Myocyte (in vitro differentiated cells): Measurements from ENCODE around the gene RETREG3. TPM values are rescaled to one million over a fixed set of nuclear protein-coding genes. Genes with fewer than 3 reads are reported as not detected.
A peak's percentile ranks its signal among the peaks of the same experiment; 100 is the strongest.
"Not testable (repeated sequence)": the region's sequence is repeated elsewhere in the genome, so short reads cannot be mapped to it uniquely, and the experiment has no call there.

Source experiments
- DNase-seq: peaks from one replicate; pipeline ENCODE4 v3.0.0-alpha.2; 2012; ENCODE audit warnings: low read depth
- total RNA-seq: library from RNA; depleted of rRNA; stranded (reverse); fragments of >200 nt; gene quantifications from 2 replicates; pipeline ENCODE4 v1.2.3, GENCODE V29; 2014

Gene RETREG3
- total RNA-seq, 1 donor from 2014 or later = 44.5 TPM

- no peak for DNase-seq
These were observed 37.5 kb downstream of the RETREG3 start for GRCh38 chr17:42571435-42572225.

DNA sequence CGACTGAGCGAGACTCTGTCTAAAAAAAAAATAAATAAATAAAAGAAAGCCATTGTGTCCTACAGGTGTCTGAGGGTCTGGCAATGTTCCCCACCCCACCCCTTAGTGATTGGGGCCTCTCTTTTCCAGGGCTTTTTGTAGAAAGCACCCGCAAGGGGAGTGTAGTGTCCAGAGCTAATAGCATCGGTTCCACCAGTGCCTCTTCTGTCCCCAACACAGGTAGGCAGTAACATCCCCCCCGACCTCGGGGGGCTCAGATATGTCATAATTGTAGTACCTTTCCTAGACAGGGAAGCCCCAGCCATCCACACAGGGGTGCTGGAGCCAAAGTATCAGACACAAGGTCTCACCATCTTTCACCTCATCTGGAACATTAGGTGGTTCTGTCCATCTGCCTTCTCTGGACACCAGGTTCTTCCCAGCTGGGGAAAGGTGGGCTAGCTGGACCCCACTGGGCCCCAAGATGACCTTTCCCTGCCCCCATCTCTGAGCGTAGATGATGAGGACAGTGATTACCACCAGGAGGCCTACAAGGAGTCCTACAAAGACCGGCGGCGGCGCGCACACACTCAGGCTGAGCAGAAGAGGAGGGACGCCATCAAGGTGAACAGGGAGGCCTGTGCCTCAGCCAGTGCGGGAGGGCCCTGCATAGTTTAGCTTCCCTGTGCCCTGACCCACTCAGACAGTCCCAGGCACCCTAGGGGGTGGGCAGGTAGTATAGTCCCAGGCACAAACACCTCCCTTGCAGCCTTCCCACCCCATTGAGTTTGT lies 40.6 kb downstream of the RETREG3 start:
- no peak for DNase-seq

- peak; percentile 91 for DNase-seq
These were observed 42.1 kb downstream of the RETREG3 start, which contains the start of gene MLX for GRCh38 chr17:42566883-42567573. Gene MLX, plus strand, starts transcription at chr17:42567100. Its CDS starts 25 bp downstream, at chr17:42567125.

DNA sequence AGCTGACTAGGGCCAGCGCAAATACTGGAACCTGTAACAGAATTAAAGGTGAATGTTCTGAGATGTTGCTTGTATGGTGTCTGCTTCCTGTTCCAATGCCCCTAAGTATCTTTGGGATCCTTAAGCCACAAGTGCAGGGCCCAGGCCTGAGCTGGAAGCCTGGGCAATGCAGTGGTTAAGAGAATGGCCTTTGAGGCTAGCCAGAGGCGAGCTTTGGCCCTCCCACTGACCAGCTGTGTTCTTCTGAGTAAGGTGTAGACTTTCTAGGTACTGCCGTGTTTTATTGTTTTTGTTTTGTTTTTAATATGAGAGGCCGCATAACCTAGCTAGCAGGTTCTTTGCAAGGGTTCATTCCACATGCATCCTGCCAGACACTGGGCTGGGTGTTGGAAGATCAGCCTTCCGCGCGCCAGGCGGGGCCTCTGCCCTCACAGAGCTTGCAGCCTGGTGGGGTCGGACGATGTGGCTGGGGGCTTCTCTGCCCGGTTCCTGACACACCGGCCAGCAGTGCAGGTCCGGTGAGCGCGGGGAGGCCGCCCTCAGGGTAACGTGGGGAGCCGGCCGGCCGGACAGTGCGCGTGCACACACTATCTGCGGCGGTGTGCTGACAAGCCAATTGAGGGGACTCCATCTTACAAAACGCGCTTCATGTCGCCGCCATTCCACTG lies 42.8 kb downstream of the RETREG3 start:
- DNase-seq = peak; percentile 35

DNA sequence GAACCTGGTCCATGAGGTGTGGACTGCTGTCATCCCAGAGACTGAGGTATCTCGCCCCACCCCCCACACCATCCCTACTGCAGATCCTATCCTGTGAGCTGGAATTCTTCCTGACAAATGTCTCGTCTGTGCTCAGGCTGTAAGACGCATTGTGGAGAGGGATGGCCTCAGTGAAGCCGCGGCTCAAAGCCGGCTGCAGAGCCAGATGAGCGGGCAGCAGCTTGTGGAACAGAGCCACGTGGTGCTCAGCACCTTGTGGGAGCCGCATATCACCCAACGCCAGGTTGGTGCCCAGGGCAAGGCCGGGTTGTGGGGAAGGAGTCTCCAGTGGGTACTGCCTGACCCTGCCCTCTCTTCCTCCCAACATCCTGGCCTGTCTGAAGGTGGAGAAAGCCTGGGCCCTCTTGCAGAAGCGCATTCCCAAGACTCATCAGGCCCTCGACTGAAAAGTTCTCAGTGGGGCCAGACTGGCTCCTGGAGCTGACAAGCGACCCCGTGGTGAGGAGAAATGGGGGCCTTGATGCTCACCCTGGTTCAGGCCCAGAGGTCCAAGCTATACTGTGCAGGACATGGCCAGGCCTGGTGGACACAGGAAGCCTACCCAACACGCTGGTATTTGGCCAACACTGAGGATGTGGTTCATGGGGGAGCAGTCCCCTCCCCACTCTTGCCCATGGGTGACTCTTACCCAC lies 43.5 kb downstream of the RETREG3 start:
- DNase-seq = no peak

DNA sequence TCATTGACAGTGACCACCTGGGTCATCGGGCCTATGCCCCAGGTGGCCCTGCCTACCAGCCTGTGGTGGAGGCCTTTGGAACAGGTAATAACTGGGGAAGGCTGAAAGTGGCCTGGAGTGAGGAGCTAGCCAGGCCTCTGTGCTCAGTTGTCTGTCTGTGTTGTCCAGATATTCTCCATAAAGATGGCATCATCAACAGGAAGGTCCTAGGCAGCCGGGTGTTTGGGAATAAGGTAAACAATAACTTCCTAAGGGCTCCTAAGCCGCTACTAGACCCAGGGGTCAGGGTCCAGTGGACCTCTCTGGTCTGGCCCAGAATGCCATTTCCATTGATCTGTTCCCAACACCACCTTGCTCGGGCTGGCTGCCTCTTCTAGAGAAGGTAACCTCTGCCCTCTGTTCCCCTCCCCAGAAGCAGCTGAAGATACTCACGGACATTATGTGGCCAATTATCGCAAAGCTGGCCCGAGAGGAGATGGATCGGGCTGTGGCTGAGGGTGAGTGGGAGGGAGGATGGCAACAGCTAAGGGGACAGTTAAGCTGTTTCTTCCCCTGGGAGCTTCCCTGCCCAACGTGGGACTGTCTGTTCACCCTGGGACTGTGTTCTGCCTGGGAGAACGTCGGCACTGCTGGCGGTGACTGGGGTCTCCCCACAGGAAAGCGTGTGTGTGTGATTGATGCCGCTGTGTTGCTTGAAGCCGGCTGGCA lies 44.2 kb downstream of the RETREG3 start:
- no peak for DNase-seq

DNA sequence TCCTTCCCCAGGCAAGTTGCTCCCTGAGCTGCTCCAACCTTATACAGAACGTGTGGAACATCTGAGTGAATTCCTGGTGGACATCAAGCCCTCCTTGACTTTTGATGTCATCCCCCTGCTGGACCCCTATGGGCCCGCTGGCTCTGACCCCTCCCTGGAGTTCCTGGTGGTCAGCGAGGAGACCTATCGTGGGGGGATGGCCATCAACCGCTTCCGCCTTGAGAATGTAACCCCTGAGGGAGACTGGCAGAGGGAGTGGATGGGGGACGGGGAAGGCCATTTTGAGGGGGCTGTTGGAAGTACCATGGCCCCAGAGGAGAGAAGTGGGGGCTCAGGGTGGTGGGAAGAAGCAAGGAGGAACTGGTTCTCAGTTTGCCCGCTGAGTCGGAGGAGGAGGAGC lies 45.2 kb downstream of the RETREG3 start:
- DNase-seq = no peak

- DNase-seq = peak; percentile 37
These were observed 45.6 kb downstream of the RETREG3 start for GRCh38 chr17:42563543-42563942.

DNA sequence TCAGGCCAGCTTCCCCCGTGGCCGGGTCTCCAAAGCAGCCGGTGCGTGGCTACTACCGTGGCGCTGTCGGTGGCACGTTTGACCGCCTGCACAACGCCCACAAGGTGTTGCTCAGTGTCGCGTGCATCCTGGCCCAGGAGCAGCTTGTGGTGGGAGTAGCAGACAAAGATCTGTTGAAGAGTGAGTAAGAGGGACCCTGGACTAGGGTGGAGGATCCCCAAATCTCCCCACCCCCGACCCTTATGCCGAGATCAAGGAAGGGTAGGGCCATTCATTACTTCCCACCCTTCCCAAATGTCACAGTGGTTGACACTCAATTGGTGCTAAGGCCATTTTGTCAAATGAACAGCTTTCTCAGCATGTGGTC lies 46.0 kb downstream of the RETREG3 start:
- DNase-seq = no peak

DNA sequence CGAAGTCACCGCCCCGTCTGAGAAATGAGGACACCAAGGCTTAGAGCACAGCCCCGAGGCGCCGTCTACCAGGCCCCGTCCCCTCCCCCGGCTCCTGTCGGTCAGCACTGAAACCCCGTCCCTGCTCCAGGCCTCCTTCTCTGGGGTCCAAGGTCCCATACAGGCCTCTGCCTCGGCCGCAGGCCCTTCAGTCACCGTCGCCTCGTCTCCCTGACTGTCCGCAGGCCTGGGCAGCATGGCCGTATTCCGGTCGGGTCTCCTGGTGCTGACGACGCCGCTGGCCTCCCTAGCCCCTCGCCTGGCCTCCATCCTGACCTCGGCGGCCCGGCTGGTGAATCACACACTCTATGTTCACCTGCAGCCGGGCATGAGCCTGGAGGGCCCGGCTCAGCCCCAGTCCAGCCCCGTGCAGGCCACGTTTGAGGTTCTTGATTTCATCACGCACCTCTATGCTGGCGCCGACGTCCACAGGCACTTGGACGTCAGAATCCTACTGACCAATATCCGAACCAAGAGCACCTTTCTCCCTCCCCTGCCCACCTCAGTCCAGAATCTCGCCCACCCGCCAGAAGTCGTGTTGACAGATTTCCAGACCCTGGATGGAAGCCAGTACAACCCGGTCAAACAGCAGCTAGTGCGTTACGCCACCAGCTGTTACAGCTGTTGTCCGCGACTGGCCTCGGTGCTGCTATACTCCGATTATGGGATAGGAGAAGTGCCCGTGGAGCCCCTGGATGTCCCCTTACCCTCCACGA lies 46.6 kb downstream of the RETREG3 start:
- peak; percentile 23 for DNase-seq

GRCh38 chr17:42561897-42562387 lies 47.2 kb downstream of the RETREG3 start, which contains the start of gene COASY:
Gene COASY, plus strand, starts transcription at chr17:42562148. Its CDS starts 475 bp downstream, at chr17:42562623.
- DNase-seq = peak; percentile 99

DNA sequence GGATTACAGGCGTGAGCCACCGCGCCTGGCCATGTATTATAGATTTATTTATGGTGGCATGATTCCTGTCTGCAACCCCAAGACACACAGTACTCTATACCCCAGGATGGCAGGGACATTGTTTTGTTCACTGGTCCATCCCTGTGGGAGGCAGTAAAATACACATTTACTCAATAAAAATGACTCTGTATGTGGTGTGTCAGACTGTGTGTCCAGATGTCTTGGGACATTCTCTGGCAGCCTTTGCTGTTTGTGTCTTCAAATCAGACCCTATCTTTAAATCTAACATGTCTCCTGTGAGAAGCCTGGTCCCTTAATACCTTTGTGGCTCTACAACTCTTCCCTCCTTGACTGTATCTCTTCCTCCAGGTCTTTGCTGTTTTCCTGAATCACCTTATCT lies 48.9 kb downstream of the RETREG3 start:
- DNase-seq = no peak

DNA sequence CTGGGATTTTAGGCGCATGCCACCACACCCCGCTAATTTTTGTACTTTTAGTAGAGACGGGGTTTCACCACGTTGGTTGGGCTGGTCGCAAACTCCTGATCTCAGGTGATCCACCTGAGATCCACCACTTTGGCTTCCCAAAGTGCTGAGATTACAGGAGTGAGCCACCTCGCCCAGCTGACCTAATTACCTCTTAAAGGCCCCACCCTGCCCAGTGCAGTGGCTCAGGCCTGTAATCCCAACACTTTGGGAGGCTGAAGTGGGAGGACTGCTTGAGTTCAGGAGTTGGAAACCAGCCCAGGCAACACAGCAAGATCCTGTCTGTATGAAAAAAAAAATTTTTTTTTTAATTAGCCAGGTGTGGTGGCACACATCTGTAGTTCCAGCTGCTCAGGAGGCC lies 50.1 kb downstream of the RETREG3 start:
- no peak for DNase-seq

- not testable (repeated sequence) for DNase-seq
These were observed 53.1 kb downstream of the RETREG3 start for GRCh38 chr17:42555961-42556617.

DNA sequence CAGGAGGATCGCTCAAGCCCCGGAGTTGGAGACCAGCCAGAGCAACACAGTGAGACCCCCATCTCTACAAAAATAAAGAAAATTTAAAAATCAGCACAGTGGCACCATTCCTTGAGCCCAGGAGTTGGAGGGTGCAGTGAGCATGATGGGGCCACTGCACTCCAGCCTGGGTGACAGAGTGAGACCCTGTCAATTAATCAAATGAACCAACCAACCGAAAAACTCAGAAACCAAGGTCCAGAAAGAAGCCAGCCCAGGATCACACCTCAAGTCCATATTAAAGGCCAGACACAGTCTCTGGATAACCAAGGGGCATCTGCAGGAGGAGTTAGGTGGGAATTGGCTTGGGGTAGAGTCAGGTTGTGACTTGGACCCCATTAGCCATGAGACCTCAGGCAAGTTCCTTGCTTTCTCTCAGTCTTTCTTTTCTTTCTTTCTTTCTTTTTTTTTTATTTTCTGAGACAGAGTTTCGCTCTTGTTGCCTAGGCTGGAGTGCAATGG lies 54.0 kb downstream of the RETREG3 start:
- DNase-seq = no peak

- peak; percentile 83 for DNase-seq
These were observed 54.7 kb downstream of the RETREG3 start for GRCh38 chr17:42554250-42555121.

DNA sequence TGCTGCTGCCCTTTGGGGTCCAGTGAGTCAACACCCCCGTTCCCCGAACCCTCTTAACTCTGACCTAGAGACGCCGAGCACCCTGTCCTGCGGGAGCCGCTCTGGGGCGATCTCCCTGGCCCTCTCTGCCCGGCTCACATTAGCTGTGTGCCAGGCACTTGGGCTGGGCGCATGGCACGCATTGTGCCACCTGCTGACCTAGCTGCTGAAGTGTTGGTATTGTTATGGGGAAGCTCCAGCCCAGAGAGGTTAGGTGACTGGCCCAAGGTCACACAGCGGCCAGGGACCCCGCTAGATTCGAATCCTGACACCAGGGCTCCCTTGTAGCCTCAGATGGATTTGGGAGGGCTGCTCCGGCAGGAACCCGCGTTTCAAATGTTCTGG lies 55.3 kb downstream of the RETREG3 start:
- peak; percentile 26 for DNase-seq
